ENCODE data around the gene STMN3.

The STMN3 gene

GRCh38 chr20:63692436-63693082 is 39.3 kb upstream of the STMN3 start:
- no peak for DNase-seq (ENCODE audit: low read depth)

- DNase-seq (ENCODE audit: low read depth) = no peak
Measured at GRCh38 chr20:63691711-63692435, 38.6 kb upstream of the STMN3 start.

GRCh38 chr20:63690898-63691710 is 37.9 kb upstream of the STMN3 start:
- DNase-seq (ENCODE audit: low read depth) = no peak

- DNase-seq (ENCODE audit: low read depth) = no peak
Measured at GRCh38 chr20:63690003-63690897, 37.0 kb upstream of the STMN3 start.

- DNase-seq (ENCODE audit: low read depth) = no peak
Measured at GRCh38 chr20:63689046-63690002, 36.1 kb upstream of the STMN3 start.

GRCh38 chr20:63688228-63689045 is 35.2 kb upstream of the STMN3 start:
- no peak for DNase-seq (ENCODE audit: low read depth)

- no peak for DNase-seq (ENCODE audit: low read depth)
Measured at GRCh38 chr20:63687419-63688178, 34.4 kb upstream of the STMN3 start.

- peak; percentile 63 for DNase-seq (ENCODE audit: low read depth)
Measured at GRCh38 chr20:63686492-63687321, 33.5 kb upstream of the STMN3 start.

- no peak for DNase-seq (ENCODE audit: low read depth)
Measured at GRCh38 chr20:63686094-63686491, 32.9 kb upstream of the STMN3 start.

GRCh38 chr20:63685269-63686026 is 32.2 kb upstream of the STMN3 start:
- DNase-seq (ENCODE audit: low read depth) = no peak

- peak; percentile 93 for DNase-seq (ENCODE audit: low read depth)
Measured at GRCh38 chr20:63682384-63683139, 29.3 kb upstream of the STMN3 start.

- DNase-seq (ENCODE audit: low read depth) = no peak
Measured at GRCh38 chr20:63681609-63682142, 28.5 kb upstream of the STMN3 start.

GRCh38 chr20:63680857-63681608 is 27.8 kb upstream of the STMN3 start:
- no peak for DNase-seq (ENCODE audit: low read depth)

- no peak for DNase-seq (ENCODE audit: low read depth)
Measured at GRCh38 chr20:63680427-63680826, 27.2 kb upstream of the STMN3 start.

GRCh38 chr20:63679799-63680305 is 26.6 kb upstream of the STMN3 start:
- DNase-seq (ENCODE audit: low read depth) = no peak

Data from GM04503 (cell line).